K562 (cell line): ENCODE data around the gene F13A1. TPM values are rescaled to one million over a fixed set of nuclear protein-coding genes. Genes with fewer than 3 reads are reported as not detected.

Experiments used
- BCLAF1 ChIP-seq, 2 experiments: fragments of 450-650 bp in 1 of 2; IDR thresholded peaks; 2 replicates each; pipeline ENCODE4 v1.6.1; 2011 to 2017; ENCODE audit warnings: low read depth in 2 of 2, antibody characterized with exemption in 1 of 2, borderline replicate concordance in 1 of 2, low read length in 1 of 2, mild to moderate bottlenecking in 1 of 2, mixed read lengths in 1 of 2; ENCODE audit not compliant: control insufficient read depth in 1 of 2
- CTCFL ChIP-seq: IDR thresholded peaks from 2 replicates; pipeline ENCODE4 v1.6.1; 2011; ENCODE audit warnings: borderline replicate concordance, low read depth, mild to moderate bottlenecking, moderate library complexity, low read length; ENCODE audit not compliant: insufficient read depth, poor library complexity, severe bottlenecking
- FOXK2 ChIP-seq, 2 experiments: fragments of 450-650 bp; IDR thresholded peaks in 1 of 2; conservative IDR thresholded peaks in 1 of 2; 2 replicates each; pipeline ENCODE4 v1.6.1; 2016; ENCODE audit warnings: low read depth in 2 of 2, mild to moderate bottlenecking in 1 of 2
- HES1 ChIP-seq: fragments of 450-650 bp; IDR thresholded peaks from 2 replicates; pipeline ENCODE4 v1.6.1; 2016; ENCODE audit warnings: low read depth, mild to moderate bottlenecking, moderate library complexity
- HSF4 ChIP-seq: fragments of 250-450 bp; sonication (Bioruptor Pico); IDR thresholded peaks from 2 replicates; pipeline ENCODE4 v2.1.2; 2022; ENCODE audit warnings: mild to moderate bottlenecking, moderate library complexity, borderline replicate concordance
- JUNB ChIP-seq: fragments of 450-650 bp; formaldehyde crosslinking; conservative IDR thresholded peaks from 2 replicates; pipeline ENCODE4 v1.4.0; 2020; ENCODE audit warnings: mild to moderate bottlenecking
- SRSF1 ChIP-seq: fragments of 200-400 bp; formaldehyde crosslinking; IDR thresholded peaks from 2 replicates; pipeline ENCODE4 v1.6.1; 2017; ENCODE audit warnings: mild to moderate bottlenecking, low read depth, low read length, moderate library complexity
- SRSF3 ChIP-seq: fragments of 200-400 bp; formaldehyde crosslinking; IDR thresholded peaks from 2 replicates; pipeline ENCODE4 v1.6.1; 2016; ENCODE audit warnings: mild to moderate bottlenecking, low read length, moderate library complexity; ENCODE audit not compliant: insufficient read depth
- TCF15 ChIP-seq: fragments of 250-450 bp; sonication (Bioruptor Pico); IDR thresholded peaks from 2 replicates; pipeline ENCODE4 v1.8.0; 2022; ENCODE audit warnings: moderate library complexity, mild to moderate bottlenecking, inconsistent platforms
- polyA plus RNA-seq, 8 experiments: library from polyadenylated mRNA; depleted of rRNA in 4 of 8; stranded (reverse) in 5 of 8; unstranded in 3 of 8; fragments of >200 nt; fragmentation: Nextera tagmentation in 2 of 8; fragmentation: Illumina TruSeq in 1 of 8; extraction: Ambion mirVana in 2 of 8; extraction: Trizol in 1 of 8; gene quantifications; 2 replicates each; pipeline versions ENCODE4 v1.2.1 to v1.2.3, GENCODE V29; 2011 to 2014; ENCODE audit warnings: inconsistent platforms in 1 of 8, missing spikeins in 1 of 8
- total RNA-seq, 7 experiments: library from RNA; depleted of rRNA in 6 of 7; stranded (reverse); fragments of >200 nt in 6 of 7; fragmentation: Illumina TruSeq in 2 of 7; extraction: Trizol in 2 of 7; gene quantifications; 2 replicates each; pipeline versions ENCODE4 v1.2.1 to v1.2.3, GENCODE V29; 2011 to 2021; ENCODE audit warnings: low replicate concordance in 1 of 7

F13A1 gene
- total and polyA plus RNA-seq, 9 of the 15 experiments (the other 6 are each of a cell fraction or from before 2014, with no cell fraction given) = 0.33 TPM; not detected in 8

GRCh38 chr6:6350696-6351095, 30.2 kb upstream of the F13A1 start (continued):
- TF ChIP-seq HES1 (no peak), HSF4 (no peak), SRSF3 (no peak), SRSF1 (no peak), JUNB (no peak), FOXK2 (conservative IDR thresholded peaks at IDR 0.05 in 1 of 2, IDR thresholded peaks at IDR 0.05 in 1 of 2; ENCODE audit: low read depth in 2 of 2) (no peak), CTCFL (no peak), TCF15 (no peak), BCLAF1 (IDR thresholded peaks at IDR 0.05; ENCODE audit: borderline replicate concordance in 1 of 2, control insufficient read depth in 1 of 2, low read depth in 2 of 2, low read length in 1 of 2) (no peak)
